ENCODE results near the gene SYNPO2. TPM values are rescaled to one million over a fixed set of nuclear protein-coding genes. Genes with fewer than 3 reads are reported as not detected.

Gene SYNPO2
- total RNA-seq, 2 experiments from 2014 or later, result 0.13 to 0.18 TPM

GRCh38 chr4:118845552-118846050, 43.1 kb upstream of the SYNPO2 start:
- peaks cover under 1% of the 10 kb centered on the region for H3K36me3 Mint-ChIP-seq (ENCODE audit: low read depth)
- peaks cover 7% of the 10 kb centered on the region for H3K4me1 Mint-ChIP-seq (ENCODE audit: low read depth)
- ATAC-seq (no peak), DNase-seq (no peak)
- POLR2A ChIA-PET, result no interaction called here
- intact Hi-C loops (cut with micrococcal nuclease), result no loop called here
- no peak overlapping the region for H3K4me3 Mint-ChIP-seq
- no peak overlapping the region for H3K27ac Mint-ChIP-seq
- H3K27me3 Mint-ChIP-seq, result peaks cover 5% of the 10 kb centered on the region
- CTCF ChIA-PET, result interaction anchor here (0.6 to 2.0 kb wide), 3 partner anchors 11 to 164 kb away, joined by 3 to 6 read pairs (median 4); no protein-coding TSS in a partner anchor
- peaks cover 3% of the 10 kb centered on the region for H3K9me3 Mint-ChIP-seq
- no peak for TF ChIP-seq CTCF (IDR thresholded peaks at IDR 0.05)

GRCh38 chr4:118846979-118847378, 41.7 kb upstream of the SYNPO2 start:
- Mint-ChIP-seq H3K36me3 (ENCODE audit: low read depth) (peaks cover 3% of the 10 kb centered on the region), H3K4me3 (no peak overlapping the region), H3K9me3 (peaks cover 3% of the 10 kb centered on the region), H3K27me3 (peaks cover 5% of the 10 kb centered on the region), H3K4me1 (ENCODE audit: low read depth) (peaks cover 10% of the 10 kb centered on the region), H3K27ac (no peak overlapping the region)
- ChIA-PET CTCF (interaction anchor here (1.1 to 2.0 kb wide), 4 partner anchors 8 to 75 kb away, joined by 4 to 7 read pairs (median 6); no protein-coding TSS in a partner anchor), POLR2A (no interaction called here)
- no peak for DNase-seq
- intact Hi-C loops (cut with micrococcal nuclease), result no loop called here
- TF ChIP-seq CTCF (IDR thresholded peaks at IDR 0.05), result no peak
- no peak for ATAC-seq

DNA sequence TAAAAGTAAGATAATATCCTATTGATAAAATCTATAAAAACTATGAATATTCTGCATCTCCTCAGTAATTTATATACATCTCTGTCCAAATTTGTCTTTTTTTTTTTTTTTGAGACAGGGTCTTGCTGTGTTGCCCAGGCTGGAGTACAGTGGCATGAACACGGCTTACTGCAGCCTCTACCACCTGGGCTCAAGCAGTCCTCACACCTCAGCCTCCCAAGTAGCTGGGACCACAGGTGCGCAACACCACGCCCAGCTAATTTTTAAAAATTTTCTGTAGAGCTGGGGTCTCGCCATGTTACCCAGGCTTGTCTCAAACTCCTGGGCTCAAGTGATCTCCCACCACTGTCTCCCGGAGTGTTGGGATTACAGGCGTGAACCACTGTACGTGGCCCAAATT, 40.4 kb upstream of the SYNPO2 start:
- Mint-ChIP-seq H3K9me3 (peaks cover 3% of the 10 kb centered on the region), H3K4me1 (ENCODE audit: low read depth) (peaks cover 13% of the 10 kb centered on the region), H3K36me3 (ENCODE audit: low read depth) (peaks cover 9% of the 10 kb centered on the region), H3K4me3 (no peak overlapping the region), H3K27me3 (peaks cover 5% of the 10 kb centered on the region), H3K27ac (no peak overlapping the region)
- no peak for TF ChIP-seq CTCF (IDR thresholded peaks at IDR 0.05)
- intact Hi-C loops (cut with micrococcal nuclease), result no loop called here
- no peak for ATAC-seq
- ChIA-PET CTCF (interaction anchor here (1.4 kb wide), 1 partner anchor 10 kb away, joined by 7 read pairs; no protein-coding TSS in a partner anchor), POLR2A (no interaction called here)
- no peak for DNase-seq

DNA sequence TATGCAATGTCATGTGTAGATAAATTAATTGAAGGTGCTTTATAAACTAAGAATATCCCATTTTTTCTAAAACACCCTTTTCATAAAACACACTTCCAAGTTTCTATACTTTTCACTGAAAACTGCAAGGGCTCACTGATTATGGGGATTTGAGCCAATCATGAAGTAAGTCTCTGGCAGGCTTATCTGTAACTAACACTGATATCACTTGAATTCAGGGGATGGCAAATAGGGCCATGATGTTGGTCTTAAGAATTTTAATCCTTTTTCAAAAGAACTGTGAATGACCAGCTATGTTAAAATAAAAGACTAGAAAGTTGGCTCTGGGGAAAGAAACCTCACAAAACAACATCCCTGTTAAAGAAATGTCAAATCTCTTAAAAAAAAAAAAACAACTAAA, 39.8 kb upstream of the SYNPO2 start:
- Mint-ChIP-seq H3K27ac (no peak overlapping the region), H3K27me3 (peaks cover 5% of the 10 kb centered on the region), H3K36me3 (ENCODE audit: low read depth) (peaks cover 9% of the 10 kb centered on the region), H3K9me3 (peaks cover 3% of the 10 kb centered on the region), H3K4me1 (ENCODE audit: low read depth) (peaks cover 20% of the 10 kb centered on the region), H3K4me3 (no peak overlapping the region)
- CTCF ChIA-PET, result interaction anchor here (3.1 kb wide), 1 partner anchor 11 kb away, joined by 17 read pairs; no protein-coding TSS in a partner anchor
- ATAC-seq (no peak), DNase-seq (no peak)
- intact Hi-C loops (cut with micrococcal nuclease), result no loop called here
- POLR2A ChIA-PET, result interaction anchor here (2.0 kb wide), 1 partner anchor 11 kb away, joined by 7 read pairs; no protein-coding TSS in a partner anchor
- TF ChIP-seq CTCF (IDR thresholded peaks at IDR 0.05), result no peak

- no peak for TF ChIP-seq CTCF (IDR thresholded peaks at IDR 0.05)
- DNase-seq (peak; percentile 13), ATAC-seq (peak; percentile 32)
- peaks cover 5% of the 10 kb centered on the region for H3K27me3 Mint-ChIP-seq
- H3K4me1 Mint-ChIP-seq (ENCODE audit: low read depth), result peaks cover 22% of the 10 kb centered on the region
- ChIA-PET CTCF (interaction anchor here (1.4 to 7.5 kb wide), 3 partner anchors 12 to 82 kb away, joined by 3 to 42 read pairs (median 17); no protein-coding TSS in a partner anchor), POLR2A (interaction anchor here (1.0 to 2.0 kb wide), 4 partner anchors 9 to 22 kb away, joined by 3 to 7 read pairs (median 4); no protein-coding TSS in a partner anchor)
- peak overlapping the region; percentile 83 for H3K27ac Mint-ChIP-seq
- H3K36me3 Mint-ChIP-seq (ENCODE audit: low read depth), result peaks cover 9% of the 10 kb centered on the region
- H3K9me3 Mint-ChIP-seq, result peaks cover 3% of the 10 kb centered on the region
- peak overlapping the region; percentile 82 for H3K4me3 Mint-ChIP-seq
- intact Hi-C loops (cut with micrococcal nuclease), result no loop called here
These were observed 38.7 kb upstream of the SYNPO2 start for GRCh38 chr4:118849867-118850487.
